GM19043 (cell line): ENCODE measurements around the gene RAD21L1.

Source experiments
- ATAC-seq: cut with Tn5 transposase; IDR thresholded peaks from one replicate; pipeline ENCODE4 v1.9.1; 2021; ENCODE audit warnings: low read depth; ENCODE audit not compliant: unreplicated experiment

RAD21L1 gene

DNA sequence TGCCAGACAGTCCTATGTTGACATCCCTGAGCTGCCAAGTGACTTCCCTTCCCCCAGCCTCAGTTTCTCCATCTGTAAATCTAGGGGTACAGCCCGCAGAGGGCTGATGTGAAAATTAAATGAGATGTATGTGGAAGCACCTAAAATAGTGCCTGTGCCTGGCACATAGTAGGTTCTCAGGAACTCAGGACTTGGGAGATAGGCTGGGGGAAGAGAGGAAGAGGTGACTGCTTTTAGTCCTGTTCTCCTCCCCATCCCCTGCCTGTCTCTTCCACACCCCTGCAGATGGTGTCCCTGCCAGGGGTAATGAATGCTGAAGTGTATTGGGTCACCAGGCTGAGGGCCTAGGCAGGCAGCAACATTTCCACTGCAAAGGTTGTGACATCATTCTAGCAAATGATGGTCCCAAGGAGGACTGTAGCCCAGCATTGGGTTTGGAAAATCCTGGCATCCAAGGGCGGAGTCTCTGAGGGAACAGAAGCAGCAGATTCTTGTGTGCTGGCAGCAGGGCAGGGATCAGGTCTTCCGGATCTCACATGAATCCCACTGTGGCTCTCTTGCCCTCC is 42.0 kb downstream of the RAD21L1 start:
- ATAC-seq, result no peak

DNA sequence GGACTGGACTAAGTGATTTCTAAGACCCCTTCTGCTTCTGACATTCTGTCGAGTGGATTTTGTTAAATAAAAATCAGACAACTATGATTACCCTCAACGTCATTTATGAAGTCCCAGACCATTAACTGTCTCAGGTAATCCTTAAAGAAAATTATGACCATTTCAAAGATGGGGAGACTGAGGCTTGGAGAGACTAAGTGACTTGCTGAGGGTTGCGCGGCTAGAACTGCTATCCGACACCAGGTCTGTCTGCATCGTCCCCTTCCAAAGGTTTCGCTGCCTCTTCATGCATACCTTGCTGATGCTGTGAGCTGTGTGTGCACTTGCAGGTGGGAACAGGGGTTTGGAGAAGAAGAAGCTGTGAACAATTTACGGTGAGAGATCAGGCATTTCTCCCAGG is 43.4 kb downstream of the RAD21L1 start:
- no peak for ATAC-seq

DNA sequence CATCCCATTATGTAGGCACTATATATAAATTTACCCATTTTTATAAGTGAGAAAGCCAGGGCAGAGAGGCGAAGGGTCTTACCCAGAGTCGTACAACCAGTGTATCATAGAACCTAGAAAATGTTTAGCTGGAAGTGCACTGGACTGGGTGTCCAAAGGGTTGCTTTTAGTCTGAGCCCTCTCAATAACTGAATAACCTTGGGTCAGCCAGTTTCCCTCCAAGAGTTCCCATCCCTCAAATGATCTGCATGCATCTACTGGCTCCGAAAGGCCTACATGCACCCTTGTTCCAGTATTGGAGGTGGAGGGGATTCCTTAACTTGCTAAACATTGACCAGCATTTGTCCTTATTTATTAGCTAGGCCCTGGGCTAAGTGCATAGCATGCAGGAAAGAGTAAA is 44.0 kb downstream of the RAD21L1 start:
- no peak for ATAC-seq

DNA sequence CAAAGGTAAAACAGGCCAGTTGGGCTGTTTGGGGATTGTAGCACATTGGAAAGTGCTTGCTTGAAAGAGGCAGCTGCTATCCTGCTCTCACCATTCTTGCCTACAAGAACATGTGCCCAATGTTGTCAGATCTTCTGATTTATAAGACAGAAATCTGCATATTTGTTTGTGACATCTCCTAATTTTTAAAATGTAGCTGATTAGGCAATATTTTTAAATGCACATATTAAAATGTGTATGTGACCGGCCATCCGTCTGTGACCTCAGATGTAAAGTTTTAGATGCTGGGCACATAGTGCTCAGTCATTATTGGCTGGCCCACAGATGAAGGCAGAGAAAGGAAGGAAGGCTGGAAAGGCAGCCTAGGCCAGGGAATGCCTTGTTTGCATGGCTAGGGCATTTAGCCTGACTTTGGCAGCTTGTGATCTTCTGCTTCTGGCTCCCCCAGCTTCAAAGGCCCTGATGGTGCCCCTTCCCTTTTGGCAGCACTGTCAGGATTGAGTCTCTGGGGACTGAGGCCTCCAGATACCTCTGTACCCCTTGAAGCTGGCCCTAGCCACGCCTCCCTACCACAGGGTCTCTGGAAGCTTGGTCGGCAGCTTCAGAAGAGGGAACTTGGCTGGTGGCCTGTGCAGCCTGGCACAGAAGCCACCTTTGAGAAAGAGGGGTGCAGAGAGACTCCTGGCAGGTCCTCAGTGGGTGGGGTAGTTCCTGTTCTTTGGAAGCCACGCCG is 46.7 kb downstream of the RAD21L1 start:
- ATAC-seq, result no peak

DNA sequence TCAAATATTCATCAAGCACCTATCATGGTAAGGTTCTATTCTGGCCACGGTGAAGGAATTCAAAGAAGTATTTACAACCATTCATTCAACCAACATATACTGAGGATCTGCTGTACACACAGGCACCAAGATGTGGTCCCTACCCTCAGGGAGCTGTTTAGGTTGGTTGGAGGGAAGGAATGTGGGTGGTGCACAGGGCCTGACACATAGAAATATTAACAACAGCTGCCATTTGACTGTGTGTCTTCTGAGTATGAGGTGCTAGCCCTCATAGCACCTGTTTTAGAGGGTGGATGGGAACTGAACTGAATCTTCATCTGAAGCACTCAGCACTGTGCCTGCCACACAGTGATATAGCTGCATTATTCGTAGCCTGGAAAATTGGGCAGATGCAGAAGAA is 47.5 kb downstream of the RAD21L1 start:
- ATAC-seq, result no peak

DNA sequence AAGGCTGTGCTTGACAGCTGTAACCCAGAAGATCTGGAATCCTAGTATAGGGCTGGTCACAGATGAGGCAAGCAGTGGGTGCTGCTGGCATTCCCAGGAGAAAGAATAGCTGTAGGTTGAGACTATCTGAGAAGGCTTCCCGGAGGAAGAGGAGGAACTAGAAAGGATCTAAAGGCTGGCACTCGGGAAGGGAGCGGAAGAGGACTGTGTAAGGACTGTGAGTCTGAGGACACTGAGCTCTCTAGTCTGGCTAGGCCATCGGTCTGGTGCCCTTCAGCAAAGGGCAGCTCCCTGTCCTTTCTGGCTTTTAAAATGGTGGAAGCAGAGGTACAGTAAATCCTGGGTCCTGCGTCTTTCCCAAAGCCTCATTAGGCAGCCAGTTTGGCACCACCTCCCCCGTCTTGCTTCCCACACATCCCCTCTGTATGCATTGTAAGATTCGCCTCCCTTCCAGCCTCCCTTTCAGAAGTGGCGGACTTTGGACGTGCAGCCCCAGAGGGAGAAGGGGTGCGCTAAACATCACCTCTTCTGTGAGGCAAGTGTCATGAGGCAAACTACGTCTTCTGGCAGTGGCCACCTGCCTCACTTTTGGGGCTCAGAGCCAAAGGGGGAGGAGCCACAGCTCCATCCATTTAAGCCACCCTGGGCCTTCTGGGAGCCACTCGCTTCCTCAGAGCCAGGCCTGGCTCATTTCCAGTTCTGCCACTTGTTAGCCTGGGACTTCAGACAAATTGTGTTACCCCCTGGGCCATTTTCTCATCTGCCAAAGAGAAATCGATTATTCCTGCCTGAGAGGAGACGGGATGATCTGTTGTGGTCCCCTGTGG is 48.9 kb downstream of the RAD21L1 start:
- ATAC-seq, result no peak

DNA sequence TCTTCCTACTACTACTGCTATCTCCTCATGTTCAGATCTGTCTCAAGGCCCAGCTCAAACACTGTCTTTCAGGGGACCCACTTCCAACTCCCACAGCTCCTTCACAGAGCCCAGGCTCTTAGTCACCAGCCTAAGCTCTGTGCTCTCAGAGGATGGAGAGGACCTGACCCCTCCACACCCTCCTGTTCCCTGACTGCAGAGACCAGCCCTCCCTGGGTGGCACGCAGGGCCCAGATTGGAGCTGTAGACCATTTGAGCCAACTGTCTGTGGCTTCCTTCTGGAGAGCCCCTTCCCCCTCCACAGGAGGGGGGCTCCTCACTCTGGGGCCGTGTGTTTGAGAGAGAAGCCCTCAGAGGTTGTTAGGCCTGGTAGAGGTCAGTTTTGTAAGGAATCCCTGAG is 50.1 kb downstream of the RAD21L1 start:
- ATAC-seq, result no peak

DNA sequence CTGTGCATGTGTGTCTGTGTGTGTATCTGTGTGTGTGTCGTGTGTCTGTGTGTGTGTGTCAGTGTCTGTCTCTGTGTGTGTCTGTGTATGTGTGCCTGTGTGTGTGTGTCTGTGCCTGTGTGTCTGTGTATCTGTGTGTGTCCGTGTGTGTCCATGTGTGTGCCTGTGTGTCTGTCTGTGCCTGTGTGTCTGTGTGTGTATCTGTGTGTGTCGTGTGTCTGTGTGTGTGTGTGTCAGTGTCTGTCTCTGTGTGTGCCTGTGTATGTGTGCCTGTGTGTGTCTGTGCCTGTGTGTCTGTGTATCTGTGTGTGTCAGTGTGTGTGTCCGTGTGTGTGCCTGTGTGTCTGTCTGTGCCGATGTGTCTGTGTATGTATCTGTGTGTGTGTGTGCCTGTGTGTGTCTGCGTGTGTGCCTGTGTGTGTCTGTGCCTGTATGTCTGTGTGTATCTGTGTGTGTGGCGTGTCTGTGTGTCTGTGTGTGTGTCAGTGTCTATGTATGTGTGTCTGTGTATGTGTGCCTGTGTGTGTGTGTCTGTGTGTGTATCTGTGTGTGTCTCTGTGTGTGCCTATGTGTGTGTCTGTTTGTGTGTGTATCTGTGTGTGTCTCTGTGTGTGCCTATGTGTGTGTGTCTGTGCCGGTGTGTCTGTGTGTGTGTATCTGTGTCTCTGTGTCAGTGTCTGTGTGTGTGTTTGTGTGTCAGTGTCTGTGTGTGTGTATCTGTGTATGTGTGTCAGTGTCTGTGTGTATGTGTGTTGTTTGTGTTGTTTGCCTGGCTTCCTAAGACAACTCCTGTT is 51.9 kb downstream of the RAD21L1 start:
- no peak for ATAC-seq

DNA sequence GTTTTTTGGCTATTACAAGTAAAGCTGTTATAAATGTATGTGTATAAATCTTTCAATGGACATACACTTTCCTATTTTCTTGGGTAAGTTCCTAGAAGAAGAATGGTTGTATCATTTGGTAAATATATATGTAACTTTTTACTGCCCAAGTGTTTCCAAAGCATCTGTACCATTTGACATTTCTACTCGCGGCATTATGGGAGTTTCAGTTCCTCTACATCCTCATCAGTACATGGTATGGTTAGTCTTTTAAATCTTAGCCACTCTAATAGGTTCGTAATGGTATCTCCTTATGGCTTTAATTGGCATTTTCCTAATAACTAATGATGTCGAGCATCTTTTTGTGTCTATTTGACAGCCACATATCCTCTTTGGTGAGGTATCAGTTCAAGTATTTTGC is 53.1 kb downstream of the RAD21L1 start:
- ATAC-seq, result no peak

DNA sequence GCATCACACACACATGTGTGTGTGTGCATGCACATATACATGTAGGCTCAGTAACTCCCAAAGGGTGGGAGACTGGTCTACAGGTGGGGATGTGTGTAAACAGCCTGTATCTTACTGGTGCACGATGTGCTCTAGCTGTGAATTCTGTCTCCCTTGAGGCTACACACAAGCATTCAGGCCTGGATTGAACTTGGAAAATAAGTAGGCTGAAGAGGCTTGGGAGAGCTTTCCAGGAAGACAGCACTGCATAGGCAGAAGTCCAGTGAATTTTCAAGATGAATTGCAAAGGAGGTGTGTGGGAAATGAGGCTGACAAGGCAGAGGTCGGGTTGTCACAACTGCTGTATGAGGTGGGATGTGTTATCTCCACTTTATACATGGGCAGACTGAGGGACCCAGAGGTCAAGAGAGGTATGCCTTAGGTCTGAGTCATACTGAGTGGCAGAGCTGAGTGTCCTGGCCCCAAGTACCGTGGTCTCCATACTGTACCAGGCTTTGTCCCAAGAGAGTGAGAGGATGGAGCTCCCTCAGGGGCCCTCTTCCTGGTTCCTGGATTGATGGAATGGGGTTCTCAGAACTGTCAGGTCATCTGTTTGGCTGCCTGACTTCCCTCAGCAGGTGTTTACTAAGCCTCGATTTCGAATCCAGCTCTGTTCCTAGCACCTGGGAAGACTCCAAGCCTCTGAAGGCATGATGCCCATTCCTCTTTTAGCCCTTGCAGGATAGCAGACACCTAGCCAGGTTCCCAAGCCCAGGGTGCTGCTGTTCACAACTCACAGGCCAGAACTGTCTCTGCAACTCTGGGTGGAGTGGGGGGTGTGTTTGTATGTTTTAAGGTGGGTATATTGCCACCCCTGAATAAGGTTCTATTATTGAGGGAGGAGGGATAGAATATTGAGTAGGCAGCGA is 54.6 kb downstream of the RAD21L1 start:
- no peak for ATAC-seq

DNA sequence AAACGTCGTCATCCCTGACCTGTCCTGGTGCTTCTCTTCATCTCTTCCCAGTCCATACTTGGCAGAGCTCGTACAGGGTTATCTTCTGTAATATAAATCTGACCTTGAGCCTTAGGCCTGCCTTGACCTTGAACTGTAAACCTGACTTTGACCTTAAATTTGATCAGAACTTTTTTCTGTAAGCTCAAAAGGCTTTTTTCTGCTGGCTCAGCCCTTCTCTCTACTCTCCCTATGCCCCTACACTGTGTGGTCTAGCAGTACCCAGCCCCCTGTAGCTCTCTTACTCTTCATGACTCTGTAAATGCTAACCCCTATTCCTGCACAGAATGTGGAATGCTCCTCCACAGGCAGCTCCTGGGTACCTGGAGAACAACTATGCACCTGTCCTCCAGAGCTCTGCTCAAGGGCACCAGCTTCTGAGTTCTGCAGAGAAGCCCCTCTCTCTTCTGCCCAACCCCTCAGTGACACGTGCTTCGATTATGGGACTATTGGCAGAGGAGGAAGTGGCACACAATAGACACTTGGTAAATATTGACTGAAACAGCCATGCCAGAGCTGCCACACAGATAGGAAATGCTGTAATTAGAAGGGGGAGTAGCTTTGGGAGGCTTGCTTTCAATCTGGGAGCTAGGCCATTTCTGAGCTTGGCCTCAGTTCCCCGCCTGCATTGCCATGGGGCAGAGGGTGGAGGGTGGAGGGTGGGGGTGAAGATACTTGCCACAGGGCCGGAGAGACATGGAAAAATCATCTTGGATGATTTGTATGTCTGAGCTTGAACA is 55.6 kb downstream of the RAD21L1 start:
- ATAC-seq, result no peak

DNA sequence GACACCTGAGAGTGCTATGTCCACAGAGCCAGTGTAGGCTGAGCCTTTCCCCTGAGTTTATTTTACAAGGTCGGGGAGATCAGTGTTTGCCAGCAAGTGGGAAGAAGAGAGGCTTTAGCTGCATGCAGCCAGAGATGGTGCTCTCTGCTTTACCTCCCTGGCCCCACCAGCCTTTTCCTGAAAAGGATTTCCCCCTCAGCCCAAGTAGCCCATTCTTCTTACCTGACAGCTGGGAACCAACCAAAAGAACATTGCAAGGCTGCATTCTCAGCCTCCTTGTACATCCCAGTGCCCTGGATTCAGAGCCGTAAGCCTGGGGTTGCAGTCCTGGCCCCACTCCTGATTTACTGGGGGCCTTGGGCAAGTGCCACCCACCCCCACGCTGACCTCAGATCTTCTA is 57.1 kb downstream of the RAD21L1 start:
- no peak for ATAC-seq

DNA sequence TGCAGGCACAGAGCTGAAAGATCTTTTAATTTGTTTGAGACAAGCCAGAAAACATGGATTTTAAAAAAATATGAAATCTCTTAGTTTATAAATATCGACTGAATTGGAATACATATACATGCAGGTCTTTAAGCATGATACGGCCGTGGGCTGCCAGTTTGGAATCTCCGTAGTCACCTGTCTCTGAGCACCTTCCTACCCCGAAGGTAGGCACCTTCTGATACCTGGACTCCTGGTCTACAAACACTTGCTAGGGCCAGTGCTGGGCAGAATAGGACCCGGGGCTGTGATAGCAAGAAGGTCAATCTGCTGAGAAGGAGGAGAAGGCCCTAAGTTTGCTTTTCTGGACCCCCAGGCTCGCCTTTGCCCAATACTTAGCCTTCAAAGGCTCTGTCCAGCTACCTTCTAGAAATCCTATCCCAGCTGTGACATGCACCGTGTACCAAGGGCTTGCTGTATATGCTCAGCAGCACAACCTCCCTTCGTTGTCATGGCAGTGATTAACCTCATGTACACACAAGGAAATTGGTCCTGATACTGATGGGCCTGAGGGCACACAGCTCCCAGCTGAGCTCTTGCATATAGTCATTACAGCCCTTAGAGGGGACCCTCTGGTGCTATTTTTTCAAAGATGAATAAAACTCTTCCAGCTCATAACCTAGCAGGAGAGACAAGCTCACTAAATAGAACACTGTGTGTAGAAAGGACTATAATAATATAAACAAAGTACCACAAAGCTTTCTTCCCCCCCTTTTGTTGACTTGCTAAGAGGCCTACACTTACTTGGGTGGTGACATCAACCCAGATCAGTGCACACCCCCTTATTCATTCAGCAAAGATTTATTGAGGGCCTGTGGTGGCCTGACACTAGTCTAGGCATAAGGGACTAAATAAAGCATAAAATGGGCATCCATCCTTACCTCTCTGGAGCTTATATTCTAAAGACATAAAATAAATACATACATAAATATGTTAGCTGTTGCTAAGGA is 58.0 kb downstream of the RAD21L1 start:
- no peak for ATAC-seq

DNA sequence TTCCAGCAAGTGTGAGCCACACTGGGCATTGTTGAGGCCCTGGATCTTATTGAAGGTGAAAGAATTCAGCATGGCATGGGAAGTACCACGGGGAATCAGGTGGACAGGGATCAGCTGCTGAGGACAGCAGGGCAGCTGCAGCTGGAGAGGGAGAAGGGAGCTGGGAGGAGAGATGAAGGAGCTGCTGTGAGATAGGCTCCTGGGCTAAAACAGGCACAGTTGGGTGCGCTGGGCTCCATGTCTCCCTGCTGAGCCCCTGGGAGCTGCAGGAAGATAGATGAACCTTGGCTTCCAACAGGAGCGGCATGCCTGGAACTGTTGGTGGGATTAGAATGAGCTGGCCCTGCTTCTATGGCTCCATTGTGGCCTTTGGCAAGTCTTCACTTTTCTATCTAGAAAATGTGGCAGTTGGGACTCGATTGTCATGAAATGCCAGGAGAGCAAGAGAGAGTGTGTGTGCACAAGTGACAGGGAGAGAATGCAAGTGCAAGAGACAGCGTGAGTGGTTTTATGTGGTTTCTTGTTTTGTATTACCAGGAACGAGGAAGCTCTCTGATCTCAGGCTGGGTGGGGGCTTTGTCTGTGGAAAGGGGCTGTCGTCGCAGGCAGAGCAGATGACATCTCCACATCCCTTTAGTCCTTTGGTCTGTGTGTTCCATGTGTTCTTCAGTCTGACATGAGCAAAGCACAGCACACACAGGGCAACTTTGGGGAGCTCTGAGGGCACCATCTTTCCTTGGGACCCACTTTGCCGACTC is 60.6 kb downstream of the RAD21L1 start:
- no peak for ATAC-seq

DNA sequence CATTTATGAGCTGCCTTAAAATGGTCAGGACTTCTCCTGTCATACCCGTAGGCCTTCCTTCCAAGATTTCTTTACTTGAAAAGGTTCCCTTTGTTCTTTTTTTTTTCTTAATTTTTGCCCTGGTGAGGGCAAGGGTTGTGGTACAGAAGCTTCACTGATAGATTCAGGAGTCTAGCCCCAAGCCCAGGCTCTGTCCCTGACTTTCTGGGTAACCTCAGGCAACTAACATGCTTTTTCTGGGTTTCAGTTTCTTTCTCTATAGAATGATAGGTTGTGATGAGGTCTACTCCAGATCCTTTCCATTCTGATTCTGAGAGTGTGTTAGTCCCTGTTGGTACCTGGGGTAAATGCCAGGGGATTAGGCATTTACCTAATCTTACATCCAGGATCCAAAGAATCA is 61.5 kb downstream of the RAD21L1 start:
- ATAC-seq, result no peak

DNA sequence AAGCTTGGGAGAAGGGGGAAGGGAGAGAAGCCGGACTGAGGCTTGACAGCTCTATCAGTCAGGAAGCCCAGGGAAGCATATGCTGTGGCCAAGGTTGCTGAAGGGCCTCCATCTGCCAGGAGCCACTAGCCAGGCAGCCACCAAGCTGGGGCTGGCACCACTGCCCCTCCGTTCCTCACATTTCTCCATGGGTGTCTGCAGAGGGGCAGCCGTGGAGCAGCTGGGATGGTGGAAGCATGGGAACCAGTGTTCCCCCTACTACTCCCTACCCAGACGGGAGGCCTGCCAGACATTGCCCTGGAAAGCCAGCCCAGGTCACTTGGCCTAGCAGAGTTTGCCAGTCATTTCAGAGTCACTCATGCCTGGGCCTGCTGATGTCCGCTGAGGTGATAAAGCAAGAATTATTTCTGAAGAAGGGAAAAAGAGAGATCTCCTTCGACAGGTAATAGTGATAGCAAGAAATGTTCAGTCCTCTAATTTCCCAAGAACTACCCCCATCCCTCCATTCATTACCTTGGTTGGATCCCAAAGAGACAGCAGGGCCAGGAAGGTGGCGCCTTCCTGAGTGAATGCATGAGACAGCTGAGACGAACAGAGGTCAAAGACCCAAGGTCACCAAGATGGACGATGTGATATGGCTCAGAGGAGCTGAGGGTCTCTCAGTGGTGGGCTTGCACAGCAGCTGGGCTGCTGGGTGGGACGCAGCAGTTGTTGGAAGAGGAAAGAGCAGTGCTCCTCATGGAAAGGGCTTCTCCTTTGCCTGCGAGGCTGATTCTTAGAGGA is 62.1 kb downstream of the RAD21L1 start:
- ATAC-seq, result no peak
